ENCODE results near the gene EPS15. TPM values are rescaled to one million over a fixed set of nuclear protein-coding genes. Genes with fewer than 3 reads are reported as not detected.

EPS15 gene
- total and polyA plus RNA-seq, 9 of the 15 experiments (the other 6 are each of a cell fraction or from before 2014, with no cell fraction given) = 23.1 to 69.0 (median 41.7) TPM

DNA sequence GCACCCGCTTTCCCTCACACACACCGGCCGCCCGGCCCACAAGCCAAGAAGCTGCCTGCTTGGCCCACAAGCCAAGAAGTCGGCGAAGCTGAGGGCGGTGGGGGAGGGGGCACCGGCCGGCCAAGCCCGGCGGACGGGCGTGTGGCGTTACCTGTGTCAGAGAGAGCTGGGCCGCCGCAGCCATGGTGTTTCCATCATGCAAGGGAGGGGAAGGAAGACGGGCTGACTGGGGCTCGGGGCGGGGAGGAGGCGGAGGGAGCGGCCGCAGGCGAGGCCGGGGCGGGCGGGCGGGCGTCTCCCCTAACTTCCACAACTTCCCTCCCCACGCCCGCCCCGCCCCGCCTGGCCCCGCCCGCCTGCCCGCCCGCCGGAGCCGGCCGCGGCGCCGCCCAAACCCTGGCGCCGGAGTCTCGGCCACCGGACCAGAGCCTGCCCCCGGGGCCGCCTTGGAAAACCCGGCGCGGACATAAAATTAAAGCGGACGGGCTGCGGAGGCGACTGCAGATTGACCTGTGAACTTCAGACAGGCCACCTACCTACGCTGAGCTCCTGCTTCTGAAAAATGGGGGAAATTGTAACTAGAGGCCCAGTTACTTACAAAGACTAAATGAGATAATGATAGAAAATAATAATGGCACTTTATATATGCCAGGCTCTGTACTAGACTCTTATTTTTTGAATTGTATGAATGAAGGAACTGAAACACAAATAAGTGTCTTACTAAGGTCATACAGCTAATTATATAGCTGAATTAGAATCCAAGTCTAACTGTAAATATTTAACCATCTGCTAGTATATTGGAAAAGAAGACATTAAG, at the start of gene EPS15 (continued):
- TF ChIP-seq, protein P1, sequence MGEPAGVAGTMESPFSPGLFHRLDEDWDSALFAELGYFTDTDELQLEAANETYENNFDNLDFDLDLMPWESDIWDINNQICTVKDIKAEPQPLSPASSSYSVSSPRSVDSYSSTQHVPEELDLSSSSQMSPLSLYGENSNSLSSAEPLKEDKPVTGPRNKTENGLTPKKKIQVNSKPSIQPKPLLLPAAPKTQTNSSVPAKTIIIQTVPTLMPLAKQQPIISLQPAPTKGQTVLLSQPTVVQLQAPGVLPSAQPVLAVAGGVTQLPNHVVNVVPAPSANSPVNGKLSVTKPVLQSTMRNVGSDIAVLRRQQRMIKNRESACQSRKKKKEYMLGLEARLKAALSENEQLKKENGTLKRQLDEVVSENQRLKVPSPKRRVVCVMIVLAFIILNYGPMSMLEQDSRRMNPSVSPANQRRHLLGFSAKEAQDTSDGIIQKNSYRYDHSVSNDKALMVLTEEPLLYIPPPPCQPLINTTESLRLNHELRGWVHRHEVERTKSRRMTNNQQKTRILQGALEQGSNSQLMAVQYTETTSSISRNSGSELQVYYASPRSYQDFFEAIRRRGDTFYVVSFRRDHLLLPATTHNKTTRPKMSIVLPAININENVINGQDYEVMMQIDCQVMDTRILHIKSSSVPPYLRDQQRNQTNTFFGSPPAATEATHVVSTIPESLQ (CRISPR knock-in tag; IDR thresholded peaks at IDR 0.05) = no peak
- TF ChIP-seq POLR2A (conservative IDR thresholded peaks at IDR 0.05) (peak; percentile 76), ZNF140 (CRISPR knock-in tag; IDR thresholded peaks at IDR 0.05) (peak; percentile 68; the same call in 1 of the 2 replicates), ZZZ3 (IDR thresholded peaks at IDR 0.05) (no peak), ZBTB7A (IDR thresholded peaks at IDR 0.05; ENCODE audit: borderline replicate concordance, control insufficient read depth, low read depth, low read length) (peak; percentile 30; the same call in 1 of the 2 replicates), STAT5B (CRISPR knock-in tag; IDR thresholded peaks at IDR 0.05) (no peak), RBM14 (IDR thresholded peaks at IDR 0.05; ENCODE audit: borderline replicate concordance, insufficient read depth, low read depth, low read length) (no peak), JUND (IDR thresholded peaks at IDR 0.05; ENCODE audit: borderline replicate concordance, low read depth, low read length) (peak; percentile 41), JUND (tag; IDR thresholded peaks at IDR 0.05; ENCODE audit: borderline replicate concordance, low read depth, low read length) (no peak; the same call in 1 of the 3 replicates), KAT7 (CRISPR knock-in tag; IDR thresholded peaks at IDR 0.05; ENCODE audit: borderline replicate concordance) (peak; percentile 87; the same call in 1 of the 2 replicates), POU5F1 (IDR thresholded peaks at IDR 0.05; ENCODE audit: borderline replicate concordance, low read depth, low read length, partially characterized antibody) (no peak), ZNF436 (CRISPR knock-in tag; IDR thresholded peaks at IDR 0.05) (no peak)
- TF ChIP-seq, protein P2, sequence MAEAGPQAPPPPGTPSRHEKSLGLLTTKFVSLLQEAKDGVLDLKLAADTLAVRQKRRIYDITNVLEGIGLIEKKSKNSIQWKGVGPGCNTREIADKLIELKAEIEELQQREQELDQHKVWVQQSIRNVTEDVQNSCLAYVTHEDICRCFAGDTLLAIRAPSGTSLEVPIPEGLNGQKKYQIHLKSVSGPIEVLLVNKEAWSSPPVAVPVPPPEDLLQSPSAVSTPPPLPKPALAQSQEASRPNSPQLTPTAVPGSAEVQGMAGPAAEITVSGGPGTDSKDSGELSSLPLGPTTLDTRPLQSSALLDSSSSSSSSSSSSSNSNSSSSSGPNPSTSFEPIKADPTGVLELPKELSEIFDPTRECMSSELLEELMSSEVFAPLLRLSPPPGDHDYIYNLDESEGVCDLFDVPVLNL (CRISPR knock-in tag; IDR thresholded peaks at IDR 0.05; ENCODE audit: low read depth) = no peak
- TF ChIP-seq, protein P3, sequence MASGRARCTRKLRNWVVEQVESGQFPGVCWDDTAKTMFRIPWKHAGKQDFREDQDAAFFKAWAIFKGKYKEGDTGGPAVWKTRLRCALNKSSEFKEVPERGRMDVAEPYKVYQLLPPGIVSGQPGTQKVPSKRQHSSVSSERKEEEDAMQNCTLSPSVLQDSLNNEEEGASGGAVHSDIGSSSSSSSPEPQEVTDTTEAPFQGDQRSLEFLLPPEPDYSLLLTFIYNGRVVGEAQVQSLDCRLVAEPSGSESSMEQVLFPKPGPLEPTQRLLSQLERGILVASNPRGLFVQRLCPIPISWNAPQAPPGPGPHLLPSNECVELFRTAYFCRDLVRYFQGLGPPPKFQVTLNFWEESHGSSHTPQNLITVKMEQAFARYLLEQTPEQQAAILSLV (tag; IDR thresholded peaks at IDR 0.05) = no peak
- TF ChIP-seq, protein P4, sequence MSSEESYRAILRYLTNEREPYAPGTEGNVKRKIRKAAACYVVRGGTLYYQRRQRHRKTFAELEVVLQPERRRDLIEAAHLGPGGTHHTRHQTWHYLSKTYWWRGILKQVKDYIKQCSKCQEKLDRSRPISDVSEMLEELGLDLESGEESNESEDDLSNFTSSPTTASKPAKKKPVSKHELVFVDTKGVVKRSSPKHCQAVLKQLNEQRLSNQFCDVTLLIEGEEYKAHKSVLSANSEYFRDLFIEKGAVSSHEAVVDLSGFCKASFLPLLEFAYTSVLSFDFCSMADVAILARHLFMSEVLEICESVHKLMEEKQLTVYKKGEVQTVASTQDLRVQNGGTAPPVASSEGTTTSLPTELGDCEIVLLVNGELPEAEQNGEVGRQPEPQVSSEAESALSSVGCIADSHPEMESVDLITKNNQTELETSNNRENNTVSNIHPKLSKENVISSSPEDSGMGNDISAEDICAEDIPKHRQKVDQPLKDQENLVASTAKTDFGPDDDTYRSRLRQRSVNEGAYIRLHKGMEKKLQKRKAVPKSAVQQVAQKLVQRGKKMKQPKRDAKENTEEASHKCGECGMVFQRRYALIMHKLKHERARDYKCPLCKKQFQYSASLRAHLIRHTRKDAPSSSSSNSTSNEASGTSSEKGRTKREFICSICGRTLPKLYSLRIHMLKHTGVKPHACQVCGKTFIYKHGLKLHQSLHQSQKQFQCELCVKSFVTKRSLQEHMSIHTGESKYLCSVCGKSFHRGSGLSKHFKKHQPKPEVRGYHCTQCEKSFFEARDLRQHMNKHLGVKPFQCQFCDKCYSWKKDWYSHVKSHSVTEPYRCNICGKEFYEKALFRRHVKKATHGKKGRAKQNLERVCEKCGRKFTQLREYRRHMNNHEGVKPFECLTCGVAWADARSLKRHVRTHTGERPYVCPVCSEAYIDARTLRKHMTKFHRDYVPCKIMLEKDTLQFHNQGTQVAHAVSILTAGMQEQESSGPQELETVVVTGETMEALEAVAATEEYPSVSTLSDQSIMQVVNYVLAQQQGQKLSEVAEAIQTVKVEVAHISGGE (CRISPR knock-in tag; IDR thresholded peaks at IDR 0.05) = no peak
- TF ChIP-seq, protein P5, sequence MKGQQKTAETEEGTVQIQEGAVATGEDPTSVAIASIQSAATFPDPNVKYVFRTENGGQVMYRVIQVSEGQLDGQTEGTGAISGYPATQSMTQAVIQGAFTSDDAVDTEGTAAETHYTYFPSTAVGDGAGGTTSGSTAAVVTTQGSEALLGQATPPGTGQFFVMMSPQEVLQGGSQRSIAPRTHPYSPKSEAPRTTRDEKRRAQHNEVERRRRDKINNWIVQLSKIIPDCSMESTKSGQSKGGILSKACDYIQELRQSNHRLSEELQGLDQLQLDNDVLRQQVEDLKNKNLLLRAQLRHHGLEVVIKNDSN (CRISPR knock-in tag; IDR thresholded peaks at IDR 0.05) = peak; percentile 31; the same call in 1 of the 2 replicates

All from K562 (cell line).